CD14-positive monocyte (primary cell): ENCODE data around the gene VSTM2L. TPM values are rescaled to one million over a fixed set of nuclear protein-coding genes. Genes with fewer than 3 reads are reported as not detected.
A peak's percentile ranks its signal among the peaks of the same experiment; 100 is the strongest.

Source experiments
- DNase-seq, 3 donors: peaks; one replicate each; pipeline ENCODE4 v3.0.0-alpha.2; 2011 to 2022
- H2AFZ ChIP-seq: 2 replicates; pipeline ENCODE4 v1.6.0; 2012; ENCODE audit warnings: mild to moderate bottlenecking, low read depth, low read length, inconsistent platforms; ENCODE audit not compliant: insufficient read depth, poor library complexity, severe bottlenecking
- H3K27ac ChIP-seq, 2 donors: 1 replicate in 1 of 2; 2 replicates in 1 of 2; pipeline ENCODE4 v1.5.1; 2012 to 2013; ENCODE audit warnings: low read length in 2 of 2, control low read depth in 1 of 2, inconsistent platforms in 1 of 2, low read depth in 1 of 2, mild to moderate bottlenecking in 1 of 2
- H3K27me3 ChIP-seq, 2 donors: one replicate each; pipeline versions ENCODE4 v1.6.0 to v1.6.1; 2011 to 2013; ENCODE audit warnings: low read length in 2 of 2; ENCODE audit not compliant: control insufficient read depth in 2 of 2, insufficient read depth in 2 of 2
- H3K36me3 ChIP-seq, 2 donors: replicated peaks in 1 of 2; 1 replicate in 1 of 2; 2 replicates in 1 of 2; pipeline versions ENCODE4 v1.5.1 to v1.6.1; 2012 to 2013; ENCODE audit warnings: low read length in 2 of 2, control low read depth in 1 of 2, inconsistent platforms in 1 of 2, mild to moderate bottlenecking in 1 of 2; ENCODE audit not compliant: insufficient read depth in 2 of 2, control insufficient read depth in 1 of 2
- H3K4me1 ChIP-seq, 2 donors: 1 replicate in 1 of 2; 2 replicates in 1 of 2; pipeline versions ENCODE4 v1.5.1 to v1.6.1; 2012 to 2013; ENCODE audit warnings: low read length in 2 of 2, control low read depth in 1 of 2, inconsistent platforms in 1 of 2, mild to moderate bottlenecking in 1 of 2, moderate library complexity in 1 of 2; ENCODE audit not compliant: insufficient read depth in 2 of 2, control insufficient read depth in 1 of 2
- H3K4me2 ChIP-seq: replicated peaks from 2 replicates; pipeline ENCODE3; 2012; ENCODE audit warnings: low read length, moderate library complexity, mild to moderate bottlenecking; ENCODE audit not compliant: poor library complexity, severe bottlenecking; ENCODE audit errors: extremely low read depth
- H3K4me3 ChIP-seq, 3 experiments: fragments of 200-600 bp in 1 of 3; sonication (generic) in 1 of 3; replicated peaks in 1 of 3; 1 replicate in 2 of 3; 2 replicates in 1 of 3; pipeline ENCODE4 v1.5.1; 2011 to 2013; ENCODE audit warnings: low read length in 3 of 3, mild to moderate bottlenecking in 3 of 3, control low read depth in 2 of 3, low read depth in 2 of 3, inconsistent platforms in 1 of 3, moderate library complexity in 1 of 3
- H3K79me2 ChIP-seq: 2 replicates; pipeline ENCODE4 v1.6.0; 2012; ENCODE audit warnings: mild to moderate bottlenecking, control low read depth, inconsistent platforms, low read length, moderate library complexity; ENCODE audit not compliant: insufficient read depth
- H3K9ac ChIP-seq: 2 replicates; pipeline ENCODE4 v1.6.0; 2017; ENCODE audit warnings: low read length, mild to moderate bottlenecking; ENCODE audit not compliant: insufficient read depth, poor library complexity, severe bottlenecking
- H3K9me3 ChIP-seq, 2 donors: replicated peaks in 1 of 2; 1 replicate in 1 of 2; 2 replicates in 1 of 2; pipeline versions ENCODE4 v1.5.1 to v1.6.1; 2012 to 2013; ENCODE audit warnings: low read length in 2 of 2, control low read depth in 1 of 2; ENCODE audit not compliant: control insufficient read depth in 1 of 2, insufficient read depth in 1 of 2
- H4K20me1 ChIP-seq: 2 replicates; pipeline ENCODE4 v1.6.0; 2012; ENCODE audit warnings: mild to moderate bottlenecking, low read length, control low read depth, moderate library complexity; ENCODE audit not compliant: insufficient read depth
- H3K27ac Mint-ChIP-seq, 7 donors: one replicate each; pipeline ENCODE4 v1.8.0; 2020; ENCODE audit warnings: mild to moderate bottlenecking in 7 of 7, mixed read lengths in 7 of 7, moderate library complexity in 6 of 7, inconsistent platforms in 2 of 7
- H3K27me3 Mint-ChIP-seq, 3 donors: one replicate each; pipeline ENCODE4 v1.8.0; 2021 to 2022; ENCODE audit warnings: low read depth in 3 of 3, mild to moderate bottlenecking in 3 of 3, mixed read lengths in 3 of 3, moderate library complexity in 3 of 3, inconsistent platforms in 1 of 3
- H3K36me3 Mint-ChIP-seq, 2 donors: one replicate each; pipeline ENCODE4 v1.8.0; 2020; ENCODE audit warnings: mixed read lengths in 2 of 2, inconsistent platforms in 1 of 2, mild to moderate bottlenecking in 1 of 2
- H3K4me1 Mint-ChIP-seq: one replicate; pipeline ENCODE4 v1.8.0; 2020; ENCODE audit warnings: mild to moderate bottlenecking, mixed read lengths
- H3K4me3 Mint-ChIP-seq, 2 donors: one replicate each; pipeline ENCODE4 v1.8.0; 2020; ENCODE audit warnings: mild to moderate bottlenecking in 2 of 2, mixed read lengths in 2 of 2, moderate library complexity in 1 of 2
- H3K9me3 Mint-ChIP-seq, 7 donors: one replicate each; pipeline ENCODE4 v1.8.0; 2020 to 2022; ENCODE audit warnings: mixed read lengths in 7 of 7, mild to moderate bottlenecking in 6 of 7, moderate library complexity in 6 of 7, inconsistent platforms in 2 of 7
- CTCF ChIP-seq: fragments of 200-600 bp; IDR thresholded peaks from one replicate; pipeline ENCODE4 v1.8.0; 2022; ENCODE audit warnings: antibody characterized with exemption, mild to moderate bottlenecking
- WGBS: methylation state at CpG from one replicate; pipeline ENCODE4 v1.1.5; 2013; ENCODE audit warnings: missing lambda C conversion rate; ENCODE audit not compliant: insufficient coverage; 5-methylcytosine and 5-hydroxymethylcytosine counted together
- intact Hi-C, 2 donors: fragments of 100-400 bp; cut with micrococcal nuclease; formaldehyde crosslinking; loops; one replicate each; pipeline versions ENCODE4 v1.15.0 to v1.15.1; 2023
- polyA plus RNA-seq, 3 donors: library from polyadenylated mRNA; depleted of rRNA in 1 of 3; unstranded in 2 of 3; stranded (reverse) in 1 of 3; fragments of 300-500 nt in 2 of 3; fragments of >200 nt in 1 of 3; fragmentation: Illumina TruSeq in 2 of 3; gene quantifications; 1 replicate in 2 of 3; 2 replicates in 1 of 3; pipeline ENCODE4 v1.2.3, GENCODE V29; 2012 to 2021

VSTM2L gene
- polyA plus RNA-seq, 3 donors, result not detected

DNA sequence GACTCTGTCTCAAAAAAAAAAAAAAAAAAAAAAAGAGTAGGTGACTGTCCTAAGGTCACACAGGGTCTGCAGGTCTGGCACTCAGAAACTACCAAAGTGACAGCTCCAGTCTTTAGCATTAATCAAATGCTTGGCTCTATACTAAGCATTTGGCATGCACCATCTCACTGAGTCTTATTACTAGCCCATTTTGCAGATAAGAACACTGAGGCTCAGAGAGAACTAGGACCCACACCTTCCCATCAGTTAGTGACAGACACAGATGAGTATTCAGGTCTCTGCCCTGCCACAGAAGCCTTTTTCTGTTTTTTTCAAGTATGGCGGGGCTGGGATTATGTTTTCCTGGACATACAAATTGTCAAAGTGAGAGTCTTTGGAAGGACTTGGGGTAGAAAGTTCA, 23.1 kb upstream of the VSTM2L start:
- no peak for TF ChIP-seq CTCF
- Histone ChIP-seq H3K79me2 (no peaks in the 10 kb centered on the region), H3K9ac (no peak overlapping the region), H2AFZ (no peak overlapping the region), H3K36me3 (peaks cover 0 to 9% of the 10 kb centered on the region in 2 donors), H3K27ac (no peak overlapping the region), H3K4me1 (no peaks in the 10 kb centered on the region), H3K4me3 (no peak overlapping the region), H3K9me3 (no peaks in the 10 kb centered on the region), H3K4me2 (no peak overlapping the region), H4K20me1 (no peaks in the 10 kb centered on the region), H3K27me3 (no peaks in the 10 kb centered on the region)
- intact Hi-C loops, result no loop called here
- Mint-ChIP-seq H3K4me3 (no peak overlapping the region), H3K36me3 (peaks cover 2 to 3% of the 10 kb centered on the region in 2 donors), H3K9me3 (no peaks in the 10 kb centered on the region), H3K27ac (peak overlapping the region in 1 of 7 donors; percentile 26), H3K4me1 (no peaks in the 10 kb centered on the region), H3K27me3 (peaks cover 0 to 5% (median 0%) of the 10 kb centered on the region in 3 donors)
- no peak for DNase-seq
- WGBS, result 100% methylated on average over 1 of the region's 1 CpG

DNA sequence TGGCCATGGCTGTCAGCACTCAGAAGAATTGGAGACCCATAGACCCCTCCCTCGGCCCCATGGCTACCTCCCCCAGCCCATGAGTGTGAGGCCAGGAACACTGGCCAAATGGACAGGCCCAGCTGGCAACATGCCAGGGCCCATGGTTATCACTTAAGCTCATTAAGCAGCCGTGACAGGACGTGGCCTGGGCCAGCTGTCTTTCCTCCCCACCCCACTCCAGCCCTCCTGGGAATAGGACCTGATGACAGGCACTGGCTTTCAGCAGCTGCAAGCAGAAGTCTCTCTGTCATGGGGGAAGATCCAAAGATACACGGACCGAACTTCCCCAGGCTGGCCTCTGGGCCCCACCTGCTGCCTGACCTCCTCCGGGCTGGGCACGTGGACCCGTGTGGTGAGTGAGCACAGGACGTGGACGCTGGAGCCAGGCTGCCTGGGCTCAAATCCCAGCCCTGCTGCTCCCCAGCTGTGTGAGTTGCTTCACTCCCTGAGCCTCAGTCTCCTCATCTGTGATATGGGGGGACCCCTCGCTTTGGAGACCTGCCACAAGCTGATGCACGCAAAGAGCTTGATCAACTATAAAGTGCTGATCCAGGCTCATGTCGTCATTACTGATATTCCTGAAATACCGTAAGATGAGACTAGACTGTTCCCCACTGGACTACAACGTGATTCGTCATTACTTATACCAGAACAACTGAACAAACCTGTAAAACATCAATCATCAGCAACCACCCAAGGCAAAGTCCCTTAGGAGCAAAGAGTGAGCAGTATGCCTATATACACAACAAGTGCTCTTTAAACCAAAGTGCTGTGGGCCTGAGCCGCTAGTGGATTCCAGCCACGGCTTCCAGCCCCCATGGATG, 22.0 kb upstream of the VSTM2L start:
- no peak overlapping the region for H3K4me3 Mint-ChIP-seq
- TF ChIP-seq CTCF, result no peak
- no peak overlapping the region for H3K9ac ChIP-seq
- no peak overlapping the region for H3K4me2 ChIP-seq
- no peaks in the 10 kb centered on the region for H3K9me3 ChIP-seq
- no peaks in the 10 kb centered on the region for H3K36me3 Mint-ChIP-seq
- no peaks in the 10 kb centered on the region for H4K20me1 ChIP-seq
- H3K4me1 Mint-ChIP-seq, result no peaks in the 10 kb centered on the region
- no peaks in the 10 kb centered on the region for H3K79me2 ChIP-seq
- no peak overlapping the region for H3K4me3 ChIP-seq
- no peak overlapping the region for H3K27ac Mint-ChIP-seq
- no peaks in the 10 kb centered on the region for H3K9me3 Mint-ChIP-seq
- H3K36me3 ChIP-seq, result no peaks in the 10 kb centered on the region
- WGBS, result 79% methylated on average over 17 of the region's 18 CpGs
- no peak overlapping the region for H3K27ac ChIP-seq
- DNase-seq, result no peak
- no peak overlapping the region for H2AFZ ChIP-seq
- no peaks in the 10 kb centered on the region for H3K27me3 ChIP-seq
- H3K27me3 Mint-ChIP-seq, result peaks cover 1 to 5% (median 5%) of the 10 kb centered on the region in 3 donors
- H3K4me1 ChIP-seq, result no peaks in the 10 kb centered on the region
- intact Hi-C loops, result no loop called here
